ENCODE results near the gene LRRC8C. TPM values are rescaled to one million over a fixed set of nuclear protein-coding genes. Genes with fewer than 3 reads are reported as not detected.
"Not testable (repeated sequence)": the region's sequence is repeated elsewhere in the genome, so short reads cannot be mapped to it uniquely, and the experiment has no call there.

The LRRC8C gene
- 7.7 TPM for total RNA-seq
- long read RNA-seq, full-length matches to known transcripts, result 6 of 7 reads
- long read RNA-seq, partial matches to known transcripts, result 1 of 7 reads
- long read RNA-seq, other reads (novel, unspliced or antisense), result 0 of 7 reads

GRCh38 chr1:89632657-89633247 lies at the start of gene LRRC8C:
Gene LRRC8C, plus strand, starts transcription at chr1:89633120. Its CDS starts 53,354 bp downstream, at chr1:89686474.
- intact Hi-C loops (cut with DNase I), result loop anchor here (1.0 to 10.0 kb wide), 6 partner anchors 18 to 362 kb away; partner anchors contain the start of gene ZNF326
- peak; percentile 97 for ATAC-seq
- peak; percentile 93 for DNase-seq (ENCODE audit: missing footprints)

- intact Hi-C loops (cut with DNase I), result no loop called here
- DNase-seq (ENCODE audit: missing footprints) (no peak), ATAC-seq (no peak)
These were observed 48.7 kb upstream of the LRRC8C start for GRCh38 chr1:89584211-89584610.

- intact Hi-C loops (cut with DNase I), result no loop called here
These were observed 48.1 kb upstream of the LRRC8C start for GRCh38 chr1:89584781-89585180.

GRCh38 chr1:89587729-89588161 lies 45.2 kb upstream of the LRRC8C start:
- DNase-seq (ENCODE audit: missing footprints) (no peak), ATAC-seq (no peak)
- intact Hi-C loops (cut with DNase I), result no loop called here

More at GRCh38 chr1:89584781-89585180, 48.1 kb upstream of the LRRC8C start:
- no peak for DNase-seq (ENCODE audit: missing footprints)
- no peak for ATAC-seq

- DNase-seq (ENCODE audit: missing footprints) (no peak), ATAC-seq (no peak)
- intact Hi-C loops (cut with DNase I), result no loop called here
These were observed 44.4 kb upstream of the LRRC8C start for GRCh38 chr1:89588480-89588879.

- ATAC-seq, result no peak
- intact Hi-C loops (cut with DNase I), result no loop called here
- DNase-seq (ENCODE audit: missing footprints), result no peak
These were observed 43.4 kb upstream of the LRRC8C start for GRCh38 chr1:89589515-89589914.

- intact Hi-C loops (cut with DNase I), result no loop called here
- DNase-seq (ENCODE audit: missing footprints) (no peak), ATAC-seq (no peak)
These were observed 42.4 kb upstream of the LRRC8C start for GRCh38 chr1:89590341-89591080.

GRCh38 chr1:89592861-89593302 lies 40.0 kb upstream of the LRRC8C start:
- ATAC-seq; intact Hi-C loops (cut with DNase I); DNase-seq (ENCODE audit: missing footprints): not testable (repeated sequence)

GRCh38 chr1:89594096-89594740 lies 38.7 kb upstream of the LRRC8C start:
- ATAC-seq (no peak), DNase-seq (ENCODE audit: missing footprints) (no peak)
- intact Hi-C loops (cut with DNase I), result no loop called here

GRCh38 chr1:89596698-89597097 lies 36.2 kb upstream of the LRRC8C start:
- no peak for ATAC-seq
- no peak for DNase-seq (ENCODE audit: missing footprints)
- intact Hi-C loops (cut with DNase I), result loop anchor here (5.0 kb wide), 1 partner anchor 79 kb away; no protein-coding TSS in a partner anchor

GRCh38 chr1:89598450-89599331 lies 34.2 kb upstream of the LRRC8C start:
- no peak for ATAC-seq
- intact Hi-C loops (cut with DNase I), result loop anchor here (2.0 to 5.0 kb wide), 3 partner anchors 81 to 164 kb away; no protein-coding TSS in a partner anchor
- no peak for DNase-seq (ENCODE audit: missing footprints)

GRCh38 chr1:89599332-89599630 lies 33.6 kb upstream of the LRRC8C start:
- DNase-seq (ENCODE audit: missing footprints) (no peak), ATAC-seq (no peak)
- intact Hi-C loops (cut with DNase I), result loop anchor here (2.0 to 5.0 kb wide), 3 partner anchors 82 to 164 kb away; no protein-coding TSS in a partner anchor

GRCh38 chr1:89600451-89601224 lies 32.3 kb upstream of the LRRC8C start:
- intact Hi-C loops (cut with DNase I), result no loop called here
- ATAC-seq, result no peak
- no peak for DNase-seq (ENCODE audit: missing footprints)

- intact Hi-C loops (cut with DNase I), result no loop called here
- DNase-seq (ENCODE audit: missing footprints) (no peak), ATAC-seq (no peak)
These were observed 30.0 kb upstream of the LRRC8C start for GRCh38 chr1:89602871-89603404.

- ATAC-seq (no peak), DNase-seq (ENCODE audit: missing footprints) (no peak)
- intact Hi-C loops (cut with DNase I), result no loop called here
These were observed 29.1 kb upstream of the LRRC8C start for GRCh38 chr1:89603651-89604413.

- intact Hi-C loops (cut with DNase I), result no loop called here
- no peak for ATAC-seq
- no peak for DNase-seq (ENCODE audit: missing footprints)
These were observed 28.5 kb upstream of the LRRC8C start for GRCh38 chr1:89604414-89604735.

GRCh38 chr1:89605692-89606091 lies 27.2 kb upstream of the LRRC8C start:
- ATAC-seq, result no peak
- no peak for DNase-seq (ENCODE audit: missing footprints)
- intact Hi-C loops (cut with DNase I), result no loop called here
